Tibial nerve (tissue), 4 donors: ENCODE data around the gene ATP1A1.

Source experiments
- EP300 ChIP-seq, 2 donors: sonication (generic); formaldehyde crosslinking; IDR thresholded peaks; one replicate each; pipeline ENCODE4 v1.6.1; 2017; ENCODE audit warnings: antibody characterized with exemption in 2 of 2, mild to moderate bottlenecking in 1 of 2
- TF ChIP-seq, protein P1 (sequence below), 5 experiments: fragments of 200-600 bp in 3 of 5; fragments of 450-650 bp in 2 of 5; sonication (generic) in 3 of 5; IDR thresholded peaks; one replicate each; pipeline ENCODE4 v1.5.1; 2016 to 2019; ENCODE audit warnings: antibody characterized with exemption in 5 of 5, mild to moderate bottlenecking in 3 of 5, moderate library complexity in 2 of 5

DNA sequence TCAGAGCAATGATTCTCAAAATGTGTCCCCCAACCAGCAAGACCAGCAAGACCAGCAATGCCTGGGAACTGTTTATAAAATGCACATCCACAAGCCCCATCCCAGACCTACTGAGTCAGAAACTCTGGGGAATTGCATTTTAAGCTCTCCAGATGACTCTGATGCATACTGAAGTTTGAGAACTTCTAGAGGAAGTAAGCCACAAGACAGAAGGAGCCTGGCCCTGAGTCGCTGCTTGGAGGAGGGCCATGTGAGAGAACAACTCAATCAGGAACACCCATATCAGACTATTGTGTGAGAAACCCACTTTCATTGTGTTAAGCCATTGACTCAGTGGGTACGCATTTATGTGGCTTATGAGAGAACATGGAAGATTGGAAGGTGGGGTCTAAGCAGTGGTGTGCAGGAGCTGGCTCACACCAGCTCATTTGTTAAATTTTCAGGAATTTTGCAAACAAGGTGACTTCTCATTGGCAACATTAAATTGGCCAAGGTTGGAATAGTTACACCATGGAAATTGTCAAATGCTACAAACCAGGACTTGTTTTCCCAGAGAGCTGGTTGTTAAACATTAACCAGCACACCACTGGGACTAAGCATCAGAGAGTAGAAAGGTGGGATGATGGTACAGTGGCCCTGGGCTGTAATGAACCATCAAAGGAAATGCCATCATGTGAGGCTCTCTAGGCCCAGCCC, 38.9 kb downstream of the ATP1A1 start:
- no peak for TF ChIP-seq EP300 (IDR thresholded peaks at IDR 0.05)
- TF ChIP-seq, protein P1, sequence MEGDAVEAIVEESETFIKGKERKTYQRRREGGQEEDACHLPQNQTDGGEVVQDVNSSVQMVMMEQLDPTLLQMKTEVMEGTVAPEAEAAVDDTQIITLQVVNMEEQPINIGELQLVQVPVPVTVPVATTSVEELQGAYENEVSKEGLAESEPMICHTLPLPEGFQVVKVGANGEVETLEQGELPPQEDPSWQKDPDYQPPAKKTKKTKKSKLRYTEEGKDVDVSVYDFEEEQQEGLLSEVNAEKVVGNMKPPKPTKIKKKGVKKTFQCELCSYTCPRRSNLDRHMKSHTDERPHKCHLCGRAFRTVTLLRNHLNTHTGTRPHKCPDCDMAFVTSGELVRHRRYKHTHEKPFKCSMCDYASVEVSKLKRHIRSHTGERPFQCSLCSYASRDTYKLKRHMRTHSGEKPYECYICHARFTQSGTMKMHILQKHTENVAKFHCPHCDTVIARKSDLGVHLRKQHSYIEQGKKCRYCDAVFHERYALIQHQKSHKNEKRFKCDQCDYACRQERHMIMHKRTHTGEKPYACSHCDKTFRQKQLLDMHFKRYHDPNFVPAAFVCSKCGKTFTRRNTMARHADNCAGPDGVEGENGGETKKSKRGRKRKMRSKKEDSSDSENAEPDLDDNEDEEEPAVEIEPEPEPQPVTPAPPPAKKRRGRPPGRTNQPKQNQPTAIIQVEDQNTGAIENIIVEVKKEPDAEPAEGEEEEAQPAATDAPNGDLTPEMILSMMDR (IDR thresholded peaks at IDR 0.05), result no peak
